Neural cell (in vitro differentiated cells): ENCODE results near the gene PNPLA1.

Experiments
- CTCF ChIP-seq: fragments of 450-650 bp; IDR thresholded peaks from 2 replicates; pipeline ENCODE4 v1.5.1; 2014; ENCODE audit warnings: antibody characterized with exemption, mild to moderate bottlenecking, moderate library complexity; ENCODE audit not compliant: poor library complexity, severe bottlenecking
- EP300 ChIP-seq: fragments of 450-650 bp; conservative IDR thresholded peaks from 2 replicates; pipeline ENCODE4 v1.6.1; 2014; ENCODE audit warnings: antibody characterized with exemption, mild to moderate bottlenecking, moderate library complexity; ENCODE audit not compliant: poor library complexity, severe bottlenecking
- EZH2 ChIP-seq: fragments of 200-600, 300-800 bp; shearing (Covaris generic), sonication (generic); IDR thresholded peaks from 2 replicates; pipeline ENCODE4 v1.6.1; 2014; ENCODE audit warnings: antibody characterized with exemption, low read length, borderline replicate concordance, mild to moderate bottlenecking; ENCODE audit not compliant: insufficient read depth, poor library complexity, severe bottlenecking
- MXI1 ChIP-seq: fragments of 450-650 bp; conservative IDR thresholded peaks from 2 replicates; pipeline ENCODE4 v1.6.1; 2014; ENCODE audit warnings: antibody characterized with exemption, mild to moderate bottlenecking; ENCODE audit not compliant: poor library complexity, severe bottlenecking
- POLR2AphosphoS5 ChIP-seq: IDR thresholded peaks from 2 replicates; pipeline ENCODE4 v1.6.1; 2012
- RAD21 ChIP-seq: fragments of 450-650 bp; conservative IDR thresholded peaks from 2 replicates; pipeline ENCODE4 v1.6.1; 2014; ENCODE audit warnings: antibody characterized with exemption, mild to moderate bottlenecking, moderate library complexity
- SMC3 ChIP-seq: fragments of 450-650 bp; conservative IDR thresholded peaks from 2 replicates; pipeline ENCODE4 v1.6.1; 2014; ENCODE audit warnings: antibody characterized with exemption, mild to moderate bottlenecking, moderate library complexity; ENCODE audit not compliant: poor library complexity
- TAF1 ChIP-seq: IDR thresholded peaks from 2 replicates; pipeline ENCODE4 v1.6.1; 2012; ENCODE audit warnings: low read depth
- TF ChIP-seq, protein P1 (sequence below): IDR thresholded peaks from 2 replicates; pipeline ENCODE4 v1.6.1; 2012; ENCODE audit warnings: borderline replicate concordance

DNA sequence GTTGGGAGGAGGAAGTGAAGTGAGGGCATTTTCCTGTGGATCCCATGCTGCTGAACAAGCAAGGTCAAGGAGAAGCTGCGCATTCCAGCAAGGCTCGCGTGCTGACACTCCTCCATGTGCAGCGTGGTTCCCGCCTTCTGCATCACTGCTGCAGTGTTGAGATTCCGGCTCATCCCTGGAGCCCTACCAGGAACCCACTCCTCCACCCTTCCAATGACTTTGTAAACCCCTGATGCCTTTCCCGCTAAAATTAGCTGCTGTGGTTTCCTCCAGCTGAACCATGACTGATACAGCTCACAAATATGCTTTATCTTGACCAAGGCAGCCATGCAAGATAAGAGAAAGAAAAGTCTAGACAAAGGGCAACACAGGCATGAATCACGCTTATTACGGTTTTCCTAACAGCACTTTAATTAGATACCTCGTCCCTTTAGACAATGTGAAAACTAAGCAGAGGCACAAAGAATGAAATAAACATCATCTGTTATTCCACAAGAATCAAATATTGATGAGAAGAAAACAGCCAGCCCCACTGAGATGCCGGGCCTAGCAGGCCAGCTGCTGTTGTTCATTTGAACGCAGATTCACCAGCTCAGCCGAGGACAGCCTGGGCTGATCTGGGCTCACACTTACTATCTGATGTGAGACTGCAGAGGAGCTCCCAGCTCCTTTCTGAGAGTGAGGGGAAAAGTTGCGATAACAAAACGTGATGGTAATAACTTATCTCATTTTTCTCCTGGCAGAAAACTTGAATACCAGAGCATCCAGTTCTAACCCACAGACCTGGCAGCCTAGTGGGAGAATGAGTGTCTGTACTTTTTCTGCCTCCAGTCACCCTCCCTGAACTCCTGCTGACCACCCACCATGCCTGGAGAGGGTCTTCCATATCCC is 81.1 kb downstream of the PNPLA1 start:
- TF ChIP-seq EZH2 (no peak), CTCF (no peak), EP300 (no peak), RAD21 (no peak), POLR2AphosphoS5 (no peak), MXI1 (no peak), SMC3 (no peak), TAF1 (no peak)
- TF ChIP-seq, protein P1, sequence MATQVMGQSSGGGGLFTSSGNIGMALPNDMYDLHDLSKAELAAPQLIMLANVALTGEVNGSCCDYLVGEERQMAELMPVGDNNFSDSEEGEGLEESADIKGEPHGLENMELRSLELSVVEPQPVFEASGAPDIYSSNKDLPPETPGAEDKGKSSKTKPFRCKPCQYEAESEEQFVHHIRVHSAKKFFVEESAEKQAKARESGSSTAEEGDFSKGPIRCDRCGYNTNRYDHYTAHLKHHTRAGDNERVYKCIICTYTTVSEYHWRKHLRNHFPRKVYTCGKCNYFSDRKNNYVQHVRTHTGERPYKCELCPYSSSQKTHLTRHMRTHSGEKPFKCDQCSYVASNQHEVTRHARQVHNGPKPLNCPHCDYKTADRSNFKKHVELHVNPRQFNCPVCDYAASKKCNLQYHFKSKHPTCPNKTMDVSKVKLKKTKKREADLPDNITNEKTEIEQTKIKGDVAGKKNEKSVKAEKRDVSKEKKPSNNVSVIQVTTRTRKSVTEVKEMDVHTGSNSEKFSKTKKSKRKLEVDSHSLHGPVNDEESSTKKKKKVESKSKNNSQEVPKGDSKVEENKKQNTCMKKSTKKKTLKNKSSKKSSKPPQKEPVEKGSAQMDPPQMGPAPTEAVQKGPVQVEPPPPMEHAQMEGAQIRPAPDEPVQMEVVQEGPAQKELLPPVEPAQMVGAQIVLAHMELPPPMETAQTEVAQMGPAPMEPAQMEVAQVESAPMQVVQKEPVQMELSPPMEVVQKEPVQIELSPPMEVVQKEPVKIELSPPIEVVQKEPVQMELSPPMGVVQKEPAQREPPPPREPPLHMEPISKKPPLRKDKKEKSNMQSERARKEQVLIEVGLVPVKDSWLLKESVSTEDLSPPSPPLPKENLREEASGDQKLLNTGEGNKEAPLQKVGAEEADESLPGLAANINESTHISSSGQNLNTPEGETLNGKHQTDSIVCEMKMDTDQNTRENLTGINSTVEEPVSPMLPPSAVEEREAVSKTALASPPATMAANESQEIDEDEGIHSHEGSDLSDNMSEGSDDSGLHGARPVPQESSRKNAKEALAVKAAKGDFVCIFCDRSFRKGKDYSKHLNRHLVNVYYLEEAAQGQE, result no peak
